Measurements from ENCODE around the gene ERN1.
A peak's percentile ranks its signal among the peaks of the same experiment; 100 is the strongest.

DNA sequence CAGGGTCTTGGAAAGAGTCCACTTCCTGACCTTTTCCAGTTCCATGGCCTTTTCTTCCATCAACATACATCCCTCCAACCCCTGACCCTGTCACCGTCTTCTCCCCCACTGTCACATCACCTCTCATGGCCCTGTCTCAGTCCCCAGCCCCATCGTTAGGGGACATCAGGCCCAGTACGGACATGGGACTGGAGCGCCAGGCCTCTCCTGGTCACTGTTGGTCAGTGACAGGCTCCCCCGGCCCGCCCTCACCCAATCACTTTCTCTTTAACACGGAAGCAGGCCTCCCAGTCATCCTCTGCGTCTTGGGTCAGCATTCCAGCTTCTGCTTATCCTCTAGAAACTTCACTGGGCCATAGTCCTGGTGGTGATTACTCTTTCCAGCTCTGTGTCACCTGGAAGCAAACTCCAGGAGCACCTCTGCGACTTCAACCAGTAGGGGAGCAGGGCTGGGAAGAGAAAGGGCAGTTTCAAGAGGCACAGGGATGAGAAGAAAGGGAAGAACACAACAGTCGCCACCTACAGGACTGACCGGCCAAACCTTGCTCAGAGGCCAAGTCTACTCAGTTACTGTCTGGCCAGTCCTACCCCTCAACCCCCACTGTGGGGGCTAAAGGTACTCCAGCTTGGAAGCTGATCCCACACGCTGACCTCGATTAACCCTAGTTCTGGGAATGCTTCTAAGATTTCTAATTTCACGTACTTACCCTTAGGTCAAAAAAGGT, 93.6 kb downstream of the ERN1 start:
- TF ChIP-seq, protein P1, sequence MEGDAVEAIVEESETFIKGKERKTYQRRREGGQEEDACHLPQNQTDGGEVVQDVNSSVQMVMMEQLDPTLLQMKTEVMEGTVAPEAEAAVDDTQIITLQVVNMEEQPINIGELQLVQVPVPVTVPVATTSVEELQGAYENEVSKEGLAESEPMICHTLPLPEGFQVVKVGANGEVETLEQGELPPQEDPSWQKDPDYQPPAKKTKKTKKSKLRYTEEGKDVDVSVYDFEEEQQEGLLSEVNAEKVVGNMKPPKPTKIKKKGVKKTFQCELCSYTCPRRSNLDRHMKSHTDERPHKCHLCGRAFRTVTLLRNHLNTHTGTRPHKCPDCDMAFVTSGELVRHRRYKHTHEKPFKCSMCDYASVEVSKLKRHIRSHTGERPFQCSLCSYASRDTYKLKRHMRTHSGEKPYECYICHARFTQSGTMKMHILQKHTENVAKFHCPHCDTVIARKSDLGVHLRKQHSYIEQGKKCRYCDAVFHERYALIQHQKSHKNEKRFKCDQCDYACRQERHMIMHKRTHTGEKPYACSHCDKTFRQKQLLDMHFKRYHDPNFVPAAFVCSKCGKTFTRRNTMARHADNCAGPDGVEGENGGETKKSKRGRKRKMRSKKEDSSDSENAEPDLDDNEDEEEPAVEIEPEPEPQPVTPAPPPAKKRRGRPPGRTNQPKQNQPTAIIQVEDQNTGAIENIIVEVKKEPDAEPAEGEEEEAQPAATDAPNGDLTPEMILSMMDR (optimal IDR thresholded peaks at IDR 0.05 in 1 of 3, IDR thresholded peaks at IDR 0.05 in 1 of 3, conservative IDR thresholded peaks at IDR 0.05 in 1 of 3; ENCODE audit: extremely low read depth in 1 of 3, insufficient read depth in 2 of 3, low read length in 3 of 3), result peak in 2 of 3 experiments; percentile 9 to 50
- no peak for TF ChIP-seq EZH2 (IDR thresholded peaks at IDR 0.05; ENCODE audit: low read length)
